C4-2B (cell line): Measurements from ENCODE around the gene MLLT3.

Experiments
- H3K27ac ChIP-seq: fragments of 450-650 bp; 2 replicates; pipeline ENCODE4 v1.5.1; 2017
- CTCF ChIP-seq: fragments of 450-650 bp; conservative IDR thresholded peaks from 2 replicates; pipeline ENCODE4 v1.5.1; 2017; ENCODE audit warnings: mild to moderate bottlenecking
- ZFX ChIP-seq: fragments of 450-650 bp; IDR thresholded peaks from 2 replicates; pipeline ENCODE4 v1.6.1; 2017

MLLT3 gene

GRCh38 chr9:20545023-20545622 lies 77.2 kb downstream of the MLLT3 start:
- H3K27ac ChIP-seq = no peak overlapping the region
- TF ChIP-seq ZFX (no peak), CTCF (no peak)

GRCh38 chr9:20540169-20540863 lies 82.0 kb downstream of the MLLT3 start:
- TF ChIP-seq ZFX (no peak), CTCF (no peak)
- H3K27ac ChIP-seq = no peak overlapping the region

GRCh38 chr9:20538956-20539355 lies 83.3 kb downstream of the MLLT3 start:
- no peak for TF ChIP-seq ZFX
- no peak for TF ChIP-seq CTCF
- no peak overlapping the region for H3K27ac ChIP-seq

GRCh38 chr9:20538092-20538491 lies 84.2 kb downstream of the MLLT3 start:
- TF ChIP-seq CTCF (no peak), ZFX (no peak)
- H3K27ac ChIP-seq = no peak overlapping the region

GRCh38 chr9:20537294-20537693 lies 85.0 kb downstream of the MLLT3 start:
- TF ChIP-seq CTCF (no peak), ZFX (no peak)
- H3K27ac ChIP-seq = no peak overlapping the region

GRCh38 chr9:20532584-20532983 lies 89.7 kb downstream of the MLLT3 start:
- no peak overlapping the region for H3K27ac ChIP-seq
- no peak for TF ChIP-seq CTCF
- TF ChIP-seq ZFX = no peak

GRCh38 chr9:20529837-20530236 lies 92.5 kb downstream of the MLLT3 start:
- TF ChIP-seq CTCF = no peak
- no peak for TF ChIP-seq ZFX
- H3K27ac ChIP-seq = no peak overlapping the region
